ENCODE measurements around the gene SLC46A1.

SLC46A1 gene

GRCh38 chr17:28390141-28390540 is 15.9 kb downstream of the SLC46A1 start:
- Histone ChIP-seq H3K27me3 (ENCODE audit: low read length) (no peaks in the 10 kb centered on the region), H3K27ac (ENCODE audit: low read depth, low read length) (no peak overlapping the region), H3K36me3 (ENCODE audit: low read length) (no peaks in the 10 kb centered on the region), H3K9ac (ENCODE audit: low read length) (no peak overlapping the region), H3K79me2 (ENCODE audit: insufficient read depth, low read length) (no peaks in the 10 kb centered on the region), H3K9me3 (ENCODE audit: insufficient read depth, low read length) (no peaks in the 10 kb centered on the region), H2AFZ (ENCODE audit: low read depth, low read length, severe bottlenecking) (no peak overlapping the region), H3F3A (ENCODE audit: insufficient read depth) (no peaks in the 10 kb centered on the region), H3K4me2 (ENCODE audit: low read depth, low read length, poor library complexity, severe bottlenecking) (no peak overlapping the region), H3K9me2 (replicated peaks; ENCODE audit: insufficient read depth, low read length) (no peaks in the 10 kb centered on the region), H3K4me3 (ENCODE audit: insufficient read depth, low read length, poor library complexity, severe bottlenecking) (no peak overlapping the region), H4K20me1 (ENCODE audit: low read depth, low read length) (no peaks in the 10 kb centered on the region)
- TF ChIP-seq EZH2phosphoT487 (conservative IDR thresholded peaks at IDR 0.05; ENCODE audit: low read length) (no peak), CTCF (IDR thresholded peaks at IDR 0.05; ENCODE audit: insufficient read depth, low read length, poor library complexity, severe bottlenecking) (no peak)

GRCh38 chr17:28388106-28388505 is 17.9 kb downstream of the SLC46A1 start:
- Histone ChIP-seq H3K9me2 (replicated peaks; ENCODE audit: insufficient read depth, low read length) (no peaks in the 10 kb centered on the region), H4K20me1 (ENCODE audit: low read depth, low read length) (no peaks in the 10 kb centered on the region), H3K36me3 (ENCODE audit: low read length) (no peaks in the 10 kb centered on the region), H3K9me3 (ENCODE audit: insufficient read depth, low read length) (no peaks in the 10 kb centered on the region), H3F3A (ENCODE audit: insufficient read depth) (no peaks in the 10 kb centered on the region), H2AFZ (ENCODE audit: low read depth, low read length, severe bottlenecking) (no peak overlapping the region), H3K79me2 (ENCODE audit: insufficient read depth, low read length) (no peaks in the 10 kb centered on the region), H3K27ac (ENCODE audit: low read depth, low read length) (no peak overlapping the region), H3K9ac (ENCODE audit: low read length) (no peak overlapping the region), H3K4me3 (ENCODE audit: insufficient read depth, low read length, poor library complexity, severe bottlenecking) (no peak overlapping the region), H3K4me2 (ENCODE audit: low read depth, low read length, poor library complexity, severe bottlenecking) (no peak overlapping the region), H3K27me3 (ENCODE audit: low read length) (no peaks in the 10 kb centered on the region)
- TF ChIP-seq CTCF (IDR thresholded peaks at IDR 0.05; ENCODE audit: insufficient read depth, low read length, poor library complexity, severe bottlenecking) (no peak), EZH2phosphoT487 (conservative IDR thresholded peaks at IDR 0.05; ENCODE audit: low read length) (no peak)

GRCh38 chr17:28386391-28386790 is 19.6 kb downstream of the SLC46A1 start:
- Histone ChIP-seq H4K20me1 (ENCODE audit: low read depth, low read length) (no peaks in the 10 kb centered on the region), H3K36me3 (ENCODE audit: low read length) (no peaks in the 10 kb centered on the region), H3F3A (ENCODE audit: insufficient read depth) (no peaks in the 10 kb centered on the region), H3K27me3 (ENCODE audit: low read length) (no peaks in the 10 kb centered on the region), H3K9me2 (replicated peaks; ENCODE audit: insufficient read depth, low read length) (no peaks in the 10 kb centered on the region), H3K4me3 (ENCODE audit: insufficient read depth, low read length, poor library complexity, severe bottlenecking) (no peak overlapping the region), H3K9me3 (ENCODE audit: insufficient read depth, low read length) (no peaks in the 10 kb centered on the region), H3K4me2 (ENCODE audit: low read depth, low read length, poor library complexity, severe bottlenecking) (no peak overlapping the region), H3K9ac (ENCODE audit: low read length) (no peak overlapping the region), H3K27ac (ENCODE audit: low read depth, low read length) (no peak overlapping the region), H2AFZ (ENCODE audit: low read depth, low read length, severe bottlenecking) (no peak overlapping the region), H3K79me2 (ENCODE audit: insufficient read depth, low read length) (no peaks in the 10 kb centered on the region)
- TF ChIP-seq EZH2phosphoT487 (conservative IDR thresholded peaks at IDR 0.05; ENCODE audit: low read length) (no peak), CTCF (IDR thresholded peaks at IDR 0.05; ENCODE audit: insufficient read depth, low read length, poor library complexity, severe bottlenecking) (no peak)
